Sigmoid colon (tissue), 4 donors: ENCODE measurements around the gene CCND3.

ENCODE experiments used
- EP300 ChIP-seq, 4 donors: sonication (generic); formaldehyde crosslinking; IDR thresholded peaks; one replicate each; pipeline ENCODE4 v1.6.1; 2017; ENCODE audit warnings: antibody characterized with exemption in 4 of 4
- TF ChIP-seq, protein P1 (sequence below), 4 experiments: fragments of 450-650 bp in 3 of 4; fragments of 200-600 bp in 1 of 4; IDR thresholded peaks; one replicate each; pipeline ENCODE4 v1.5.1; 2016 to 2019; ENCODE audit warnings: antibody characterized with exemption in 4 of 4, mild to moderate bottlenecking in 3 of 4, moderate library complexity in 2 of 4

DNA sequence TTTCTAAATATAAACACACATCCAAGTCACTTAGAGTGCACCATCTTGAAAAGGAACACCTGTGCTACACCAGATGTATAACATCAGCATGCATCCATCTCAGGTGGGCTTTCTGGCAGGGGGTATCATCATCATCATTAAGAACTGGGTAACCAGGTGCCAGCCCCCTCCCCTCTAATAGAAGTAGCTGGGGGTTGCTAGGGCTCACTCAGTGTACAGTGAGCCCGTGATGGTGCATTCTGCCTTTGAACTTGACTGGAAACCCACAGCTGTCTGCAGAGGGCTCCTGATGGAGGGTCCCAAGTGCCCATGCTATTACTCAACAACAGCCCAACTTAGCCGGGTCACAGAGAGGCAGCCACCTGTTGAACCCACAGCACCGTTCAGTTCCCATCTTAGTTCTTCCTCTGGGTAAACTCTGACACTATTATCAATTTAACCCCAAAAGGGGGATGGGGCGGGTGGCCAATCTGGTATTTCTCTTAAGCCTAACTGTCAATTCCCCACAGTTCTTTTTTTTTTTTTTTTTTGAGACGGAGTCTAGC is 32.7 kb upstream of the CCND3 start:
- TF ChIP-seq, protein P1, sequence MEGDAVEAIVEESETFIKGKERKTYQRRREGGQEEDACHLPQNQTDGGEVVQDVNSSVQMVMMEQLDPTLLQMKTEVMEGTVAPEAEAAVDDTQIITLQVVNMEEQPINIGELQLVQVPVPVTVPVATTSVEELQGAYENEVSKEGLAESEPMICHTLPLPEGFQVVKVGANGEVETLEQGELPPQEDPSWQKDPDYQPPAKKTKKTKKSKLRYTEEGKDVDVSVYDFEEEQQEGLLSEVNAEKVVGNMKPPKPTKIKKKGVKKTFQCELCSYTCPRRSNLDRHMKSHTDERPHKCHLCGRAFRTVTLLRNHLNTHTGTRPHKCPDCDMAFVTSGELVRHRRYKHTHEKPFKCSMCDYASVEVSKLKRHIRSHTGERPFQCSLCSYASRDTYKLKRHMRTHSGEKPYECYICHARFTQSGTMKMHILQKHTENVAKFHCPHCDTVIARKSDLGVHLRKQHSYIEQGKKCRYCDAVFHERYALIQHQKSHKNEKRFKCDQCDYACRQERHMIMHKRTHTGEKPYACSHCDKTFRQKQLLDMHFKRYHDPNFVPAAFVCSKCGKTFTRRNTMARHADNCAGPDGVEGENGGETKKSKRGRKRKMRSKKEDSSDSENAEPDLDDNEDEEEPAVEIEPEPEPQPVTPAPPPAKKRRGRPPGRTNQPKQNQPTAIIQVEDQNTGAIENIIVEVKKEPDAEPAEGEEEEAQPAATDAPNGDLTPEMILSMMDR (IDR thresholded peaks at IDR 0.05), result no peak
- TF ChIP-seq EP300 (IDR thresholded peaks at IDR 0.05), result no peak
